GM19043 (cell line): ENCODE measurements around the gene INPP5A.

Source experiments
- ATAC-seq: cut with Tn5 transposase; IDR thresholded peaks from one replicate; pipeline ENCODE4 v1.9.1; 2021; ENCODE audit warnings: low read depth; ENCODE audit not compliant: unreplicated experiment

The INPP5A gene

DNA sequence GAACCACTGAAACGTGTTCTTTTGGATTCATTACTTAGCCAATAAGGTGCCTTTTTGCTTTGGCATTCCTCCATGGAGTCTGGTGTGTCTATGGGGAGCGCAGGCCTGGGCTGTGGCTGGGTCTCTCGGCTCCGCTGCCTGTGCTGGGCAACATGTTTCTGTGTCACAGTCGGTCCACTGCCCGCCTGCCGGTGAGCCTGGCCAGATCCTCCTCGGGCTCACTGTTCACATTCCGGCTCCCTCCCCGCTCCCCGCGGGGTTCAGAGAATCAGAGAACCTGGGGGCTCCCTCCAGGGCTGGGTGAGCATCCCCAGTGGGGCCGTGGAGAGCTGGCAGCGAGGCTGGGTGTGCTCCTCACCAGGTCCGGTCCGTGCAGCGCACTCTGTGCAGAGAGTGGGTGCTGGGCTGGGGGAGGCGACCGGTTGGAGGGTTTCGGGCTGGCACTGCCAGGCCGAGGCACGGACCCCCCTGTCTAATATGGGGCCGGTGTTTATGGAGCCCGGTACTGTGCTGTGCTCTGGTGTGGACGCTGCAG lies 70.4 kb downstream of the INPP5A start:
- no peak for ATAC-seq

DNA sequence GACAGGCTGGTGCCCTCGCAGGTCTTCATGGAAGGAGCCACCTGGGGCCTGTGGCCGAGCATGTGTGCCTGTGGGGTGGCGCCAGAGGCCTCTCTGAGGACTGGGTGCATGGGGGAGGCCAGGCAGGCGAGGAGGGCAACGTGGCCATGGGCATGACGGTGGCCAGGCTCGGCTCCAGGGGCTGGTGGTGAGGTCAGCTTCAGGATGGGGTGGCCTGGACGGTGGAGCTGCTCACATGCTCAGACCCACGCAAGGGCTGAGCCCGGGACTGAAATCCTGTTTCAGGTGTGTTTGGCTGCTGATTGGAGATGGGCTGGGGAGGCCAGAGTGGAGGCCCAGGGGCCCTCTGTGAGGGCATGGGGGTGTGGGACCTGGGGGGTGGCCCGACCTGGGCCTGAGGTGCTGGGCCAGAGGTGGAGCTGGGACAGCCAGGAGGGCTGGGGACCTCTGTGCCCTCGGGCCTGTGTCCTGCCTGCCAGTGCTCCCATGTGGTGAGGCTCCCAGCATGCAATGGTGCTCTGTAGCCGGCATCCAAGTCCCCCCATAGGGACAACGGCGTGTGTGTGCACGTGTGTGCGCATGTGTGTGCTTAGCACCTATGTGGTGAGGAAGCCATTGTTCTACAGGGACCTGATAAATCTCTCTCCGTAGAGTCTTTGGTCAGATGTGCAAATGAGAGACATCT lies 71.1 kb downstream of the INPP5A start:
- no peak for ATAC-seq

DNA sequence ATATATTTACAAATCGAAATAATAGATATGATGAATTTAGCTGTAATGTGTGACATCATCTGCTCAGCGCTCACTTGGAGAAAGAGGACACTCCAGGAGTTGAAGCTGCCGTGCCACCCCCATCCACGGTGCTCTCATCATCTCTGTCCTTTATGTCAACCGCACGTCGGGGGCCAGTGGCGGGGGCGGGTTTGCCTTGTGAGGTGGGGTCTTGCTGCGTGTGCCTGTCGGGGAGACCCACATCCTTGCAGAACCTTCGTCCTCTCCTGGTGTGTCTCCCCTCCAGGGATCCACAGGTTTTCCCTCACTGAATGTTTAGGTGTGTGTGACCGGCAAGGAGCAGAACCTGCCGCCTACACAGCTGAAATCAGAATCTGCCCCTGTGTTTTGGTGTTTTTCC lies 71.6 kb downstream of the INPP5A start:
- no peak for ATAC-seq

DNA sequence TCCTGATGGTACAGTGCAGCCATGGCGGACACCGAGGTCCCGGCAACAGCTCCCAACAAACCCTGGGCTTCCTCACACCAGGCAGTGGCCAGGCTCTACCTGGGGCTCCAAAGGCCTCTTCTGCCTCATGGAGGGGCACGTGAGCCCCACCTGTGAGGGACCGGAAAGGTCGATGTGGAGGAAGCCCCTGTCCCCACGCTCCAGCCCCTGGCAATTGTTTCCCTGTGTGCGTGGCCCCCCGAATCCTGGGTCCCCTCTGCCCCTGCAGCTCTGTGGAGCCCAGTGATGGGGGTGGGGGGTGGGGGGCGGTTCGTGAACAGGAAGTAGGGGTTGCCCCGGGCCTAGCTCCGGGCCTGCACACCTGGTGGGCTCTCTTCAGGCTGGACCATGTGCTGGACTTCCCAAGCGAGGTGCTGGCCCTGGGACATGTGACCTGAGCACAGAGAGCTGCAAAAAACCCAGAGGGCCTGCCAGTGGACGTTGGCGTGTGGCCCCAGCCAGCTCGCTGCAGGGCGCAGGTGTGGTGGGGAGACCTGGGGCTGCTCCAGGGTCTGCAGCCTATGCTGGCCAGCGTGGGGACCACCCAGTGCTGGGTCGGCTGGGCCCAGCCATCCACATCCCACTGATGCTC lies 72.6 kb downstream of the INPP5A start:
- ATAC-seq: no peak

DNA sequence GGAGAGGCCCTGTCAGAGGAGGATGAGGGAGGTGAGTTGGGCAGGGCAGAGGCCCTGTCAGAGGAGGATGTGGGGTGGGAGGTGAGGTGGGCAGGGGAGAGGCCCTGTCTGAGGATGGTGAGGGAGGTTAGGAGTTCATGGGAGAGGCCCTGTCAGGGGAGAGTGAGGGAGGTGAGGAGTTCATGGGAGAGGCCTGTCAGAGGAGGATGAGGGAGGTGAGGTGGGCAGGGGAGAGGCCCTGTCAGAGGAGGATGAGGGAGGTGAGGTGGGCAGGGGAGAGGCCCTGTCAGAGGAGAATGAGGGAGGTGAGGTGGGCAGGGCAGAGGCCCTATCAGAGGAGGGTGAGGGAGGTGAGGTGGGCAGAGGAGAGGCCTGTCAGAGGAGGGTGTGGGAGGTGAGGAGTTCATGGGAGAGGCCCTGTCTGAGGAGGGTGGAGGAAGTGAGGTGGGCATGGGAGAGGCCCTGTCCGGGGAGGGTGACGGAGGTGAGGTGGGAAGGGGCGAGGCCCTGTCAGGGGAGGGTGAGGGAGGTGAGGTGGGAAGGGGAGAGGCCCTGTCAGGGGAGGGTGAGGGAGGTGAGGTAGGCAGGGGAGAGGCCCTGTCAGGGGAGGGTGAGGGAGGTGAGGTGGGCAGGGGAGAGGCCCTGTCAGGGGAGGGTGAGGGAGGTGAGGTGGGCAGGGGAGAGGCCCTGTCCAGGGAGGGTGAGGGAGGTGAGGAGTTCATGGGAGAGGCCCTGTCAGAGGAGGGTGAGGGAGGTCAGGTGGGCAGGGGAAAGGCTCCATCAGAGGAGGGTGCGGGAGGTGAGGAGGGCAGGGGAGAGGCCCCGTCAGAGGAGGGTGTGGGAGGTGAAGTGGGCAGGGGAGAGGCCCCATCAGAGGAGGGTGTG lies 73.7 kb downstream of the INPP5A start:
- no peak for ATAC-seq

DNA sequence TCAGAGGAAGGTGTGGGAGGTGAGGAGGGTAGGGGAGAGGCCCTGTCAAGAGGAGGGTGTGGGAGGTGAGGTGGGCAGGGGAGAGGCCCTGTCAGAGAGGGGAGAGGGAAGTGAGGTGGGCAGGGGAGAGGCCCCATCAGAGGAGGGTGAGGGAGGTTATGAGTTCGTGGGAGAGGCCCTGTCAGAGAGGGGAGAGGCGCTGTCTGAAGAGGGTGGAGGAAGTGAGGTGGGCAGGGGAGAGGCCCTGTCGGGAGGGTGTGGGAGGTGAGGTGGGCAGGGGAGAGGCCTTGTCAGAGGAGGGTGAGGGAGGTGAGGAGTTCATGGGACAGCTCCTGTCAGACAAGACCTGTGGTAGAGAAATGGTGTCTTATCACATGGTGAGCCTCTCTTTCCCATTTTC lies 74.4 kb downstream of the INPP5A start:
- ATAC-seq: no peak

DNA sequence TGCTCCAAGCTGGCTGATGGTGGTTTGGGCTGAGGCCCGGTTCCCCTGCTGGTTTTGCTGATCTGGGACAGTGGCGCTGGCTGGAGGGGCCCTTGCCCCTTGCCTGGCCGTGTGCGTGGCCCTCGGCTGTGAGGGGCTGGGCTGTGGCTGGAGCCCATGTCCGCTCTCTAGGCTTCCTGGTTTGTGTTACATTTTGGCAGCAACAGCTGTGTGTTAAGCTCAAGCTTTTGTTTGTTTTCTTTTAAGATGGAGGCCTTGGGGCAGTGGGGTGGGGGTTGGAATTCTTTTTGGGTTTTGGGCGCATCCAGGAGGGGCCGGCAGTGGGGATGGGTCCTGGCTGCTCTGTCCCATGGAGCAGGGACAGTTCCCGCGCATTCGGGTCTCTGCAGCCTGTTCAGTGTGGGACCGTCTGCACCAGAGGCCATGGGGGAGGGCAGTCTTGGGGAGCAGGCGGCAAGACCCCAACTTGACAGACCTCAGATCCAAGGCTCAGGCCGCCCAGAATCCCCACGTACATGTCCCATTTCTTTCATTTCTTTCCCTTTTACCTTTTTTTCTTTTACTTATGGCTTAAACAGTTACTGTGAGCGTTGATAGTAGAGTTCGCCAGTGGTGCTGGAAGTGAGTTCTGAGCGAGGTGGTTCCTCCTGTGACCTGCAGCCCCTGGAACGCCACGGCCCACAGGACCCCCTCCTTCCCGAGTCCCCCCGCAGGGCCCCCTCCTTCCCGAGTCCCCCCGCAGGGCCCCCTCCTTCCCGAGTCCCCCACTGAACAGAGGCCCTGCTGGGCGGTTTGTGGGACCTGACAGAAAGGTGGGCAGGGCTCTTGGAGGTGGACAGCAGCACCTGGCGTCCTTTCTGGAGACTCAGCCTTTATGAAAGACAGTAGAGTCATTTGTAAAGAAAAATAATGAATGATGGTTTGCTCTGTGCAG lies 75.3 kb downstream of the INPP5A start:
- no peak for ATAC-seq

DNA sequence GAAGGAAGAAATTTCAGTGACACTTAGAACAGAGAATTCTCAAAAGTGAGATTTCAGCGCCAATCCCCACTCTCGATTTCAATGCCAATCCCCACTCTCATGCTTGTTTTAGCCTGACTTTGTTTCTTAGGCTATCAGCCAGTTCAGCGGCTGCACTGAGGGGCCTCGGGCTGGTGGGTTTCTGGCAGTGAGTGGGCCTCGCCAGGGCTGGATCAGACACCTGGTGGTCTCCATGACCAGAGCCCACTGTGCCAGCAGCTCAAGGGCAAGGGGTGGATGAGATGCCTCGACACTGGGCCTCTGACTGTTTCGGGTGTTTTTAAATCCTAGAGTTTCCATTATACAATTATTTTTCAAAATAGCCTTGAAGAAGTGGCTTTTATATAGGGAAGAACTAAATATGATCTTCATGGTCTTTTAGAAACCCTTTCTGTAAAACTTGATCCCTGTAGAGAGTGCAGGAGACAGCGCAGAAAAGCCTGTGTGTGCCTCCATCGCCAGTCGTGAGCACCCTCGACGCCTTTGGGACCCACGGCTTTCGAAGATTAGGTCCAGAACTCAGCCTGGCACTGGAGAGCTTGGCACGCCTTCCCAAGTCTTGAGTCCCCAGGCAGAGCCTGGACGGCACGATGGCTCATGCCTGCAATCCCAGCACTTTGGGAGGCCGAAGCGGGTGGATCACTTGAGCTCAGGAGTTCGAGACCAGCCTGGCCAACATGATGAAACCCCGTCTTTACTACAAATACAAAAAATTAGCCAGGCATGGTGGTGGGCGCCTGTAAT lies 76.2 kb downstream of the INPP5A start:
- ATAC-seq: no peak

DNA sequence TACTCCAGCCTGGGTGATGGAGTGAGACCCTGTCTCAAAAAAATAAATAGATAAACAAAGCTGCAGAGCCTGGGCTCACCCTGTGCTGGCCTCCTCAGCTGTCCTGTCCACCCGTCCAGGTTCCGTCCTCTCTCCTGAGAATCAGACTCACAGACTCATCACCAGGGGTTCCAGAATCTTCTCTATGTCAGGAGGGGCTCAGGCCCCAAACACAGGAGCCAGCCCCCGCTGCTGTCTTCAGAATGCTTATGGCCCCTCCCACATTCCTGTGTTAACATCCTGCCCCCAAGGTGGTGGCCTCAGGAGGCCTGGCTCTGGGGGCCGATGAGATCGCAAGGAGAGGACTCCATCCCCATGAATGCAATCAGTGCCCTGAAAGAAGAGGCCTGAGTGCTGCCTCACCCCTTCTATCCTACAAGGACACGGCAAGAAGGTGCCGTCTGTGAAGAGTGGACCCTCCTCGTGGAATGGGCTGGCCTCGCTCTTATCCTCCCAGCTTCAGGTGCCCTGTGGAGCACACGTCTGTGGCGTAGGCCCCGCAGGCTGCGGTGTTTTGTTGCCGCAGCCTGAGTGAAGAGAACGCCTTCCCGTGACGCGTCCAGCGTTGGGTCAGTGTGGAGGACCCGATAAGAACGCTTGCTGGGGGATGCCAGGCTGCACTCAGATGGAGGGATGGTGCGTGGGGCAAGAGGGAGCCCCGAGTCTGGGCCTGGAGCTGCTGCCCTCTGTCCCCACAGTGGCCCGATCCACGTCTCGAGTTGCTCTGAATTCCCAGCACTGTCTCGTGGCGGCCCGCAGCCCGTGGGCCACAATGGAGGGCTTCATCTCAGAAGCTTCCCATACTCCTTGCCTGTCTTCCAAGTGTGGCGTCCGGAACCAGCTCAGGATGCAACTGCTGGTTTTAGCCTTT lies 77.1 kb downstream of the INPP5A start:
- no peak for ATAC-seq

DNA sequence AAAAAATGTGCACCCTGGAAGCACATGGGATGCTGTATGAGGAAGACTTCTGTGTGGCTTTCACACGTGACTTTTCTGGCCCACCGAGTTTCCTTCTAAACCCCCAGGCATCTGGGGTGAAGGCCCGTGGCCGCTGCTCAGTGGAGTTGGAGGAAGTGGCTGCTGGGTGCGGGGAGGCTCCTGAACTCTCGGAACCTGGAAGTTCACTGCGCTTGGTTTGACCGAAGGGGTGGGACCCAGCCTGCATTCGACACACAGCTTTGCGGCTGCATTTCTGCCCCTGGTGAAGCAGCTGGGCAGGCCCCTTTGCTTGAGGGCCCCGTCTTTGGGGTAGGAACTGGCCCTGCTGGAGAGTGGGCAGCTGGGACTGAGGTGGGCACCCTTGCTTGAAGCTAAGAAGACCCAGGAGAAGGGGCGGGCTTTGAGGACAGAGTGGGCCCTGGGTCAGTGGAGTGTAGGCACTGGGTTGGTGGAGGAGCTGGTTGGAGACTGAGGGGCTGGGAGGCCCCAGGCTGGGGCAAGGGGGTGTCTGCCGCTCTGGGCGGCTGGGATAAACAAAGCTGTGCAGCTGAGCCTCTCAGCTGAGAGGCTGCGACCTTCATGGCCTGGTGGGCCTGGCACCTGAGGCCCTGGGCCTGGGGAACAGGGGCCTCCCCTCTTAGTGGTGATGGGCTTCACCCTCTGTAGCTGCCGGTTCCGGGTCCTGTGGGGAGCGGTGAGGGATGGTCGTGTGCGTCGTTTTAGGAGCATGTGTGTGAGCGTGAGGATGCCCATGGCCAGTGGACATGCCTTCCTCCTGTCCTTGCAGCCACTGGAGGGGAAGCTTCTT lies 78.0 kb downstream of the INPP5A start:
- no peak for ATAC-seq

DNA sequence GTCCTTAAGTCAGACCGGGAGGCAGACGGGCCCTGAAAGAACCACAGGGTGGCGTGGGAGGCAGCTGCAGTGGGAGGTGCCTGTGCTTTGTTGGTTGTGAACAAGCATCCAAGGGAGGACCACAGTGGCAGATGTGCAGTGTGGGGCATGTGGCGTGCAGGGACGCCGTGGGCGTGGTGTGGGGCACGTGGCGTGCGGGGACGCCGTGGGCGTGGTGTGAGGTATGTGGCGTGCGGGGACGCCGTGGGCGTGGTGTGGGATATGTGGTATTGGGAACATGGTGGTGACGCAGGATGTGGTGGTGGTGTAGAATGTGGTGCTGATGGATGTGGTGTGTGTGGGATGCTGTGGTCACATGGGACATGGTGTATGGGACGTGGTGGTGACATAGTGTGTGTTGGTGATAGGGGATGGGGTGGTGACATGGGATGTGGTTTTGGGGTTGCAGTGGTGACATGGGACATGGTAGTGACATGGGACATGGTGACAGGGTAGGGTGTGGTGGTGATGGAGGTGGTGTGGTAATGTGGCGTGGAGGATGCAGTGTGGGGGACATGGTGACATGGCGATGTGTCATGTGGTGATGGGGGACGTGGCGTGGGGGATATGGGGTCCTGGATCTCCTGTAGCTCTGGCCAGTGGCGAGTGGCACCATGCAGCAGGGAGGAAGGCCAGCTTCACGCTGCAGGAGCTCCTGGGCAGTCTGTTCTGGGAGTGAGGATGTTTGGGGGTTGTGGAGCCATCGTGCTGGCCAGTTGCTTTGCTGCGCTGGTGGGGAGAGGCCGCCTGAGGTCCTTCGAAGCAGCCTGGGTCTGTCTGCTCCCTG lies 78.8 kb downstream of the INPP5A start:
- ATAC-seq: no peak

DNA sequence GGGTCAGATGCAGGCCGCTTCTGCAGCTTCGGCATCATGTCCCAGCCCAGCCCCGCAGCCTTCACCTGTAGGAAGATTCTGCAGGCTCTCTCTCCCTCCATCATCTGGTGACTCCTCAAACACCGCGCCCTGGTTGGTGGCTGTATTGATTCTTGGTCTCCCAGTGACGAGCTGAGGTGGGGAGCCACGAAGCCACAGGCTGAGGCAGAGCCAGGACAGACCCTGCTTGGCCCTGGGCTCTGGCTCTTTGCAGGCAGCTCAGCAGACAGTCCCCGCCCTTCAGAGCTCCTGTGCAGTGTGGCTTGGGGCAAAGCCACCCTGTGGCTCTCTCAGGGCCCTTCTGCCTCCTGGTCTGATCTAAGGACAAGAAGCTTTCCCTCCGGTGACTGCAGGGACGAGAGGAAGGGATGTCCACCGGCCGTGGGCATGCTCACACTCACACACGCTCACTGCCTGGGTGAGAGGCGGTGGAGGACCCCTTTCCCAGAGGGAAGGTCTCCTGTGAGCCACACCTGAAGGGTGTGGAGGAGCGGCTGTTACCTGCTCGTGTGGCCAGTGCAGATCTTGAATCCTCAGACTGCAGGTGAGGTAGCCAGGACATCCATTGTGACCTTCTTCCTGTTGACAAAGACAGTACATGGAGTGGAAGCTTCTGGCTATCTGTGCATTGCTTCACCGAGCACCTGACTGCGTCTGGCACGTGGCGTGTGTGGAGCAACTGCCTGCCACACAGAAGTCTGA lies 79.6 kb downstream of the INPP5A start:
- ATAC-seq: no peak

DNA sequence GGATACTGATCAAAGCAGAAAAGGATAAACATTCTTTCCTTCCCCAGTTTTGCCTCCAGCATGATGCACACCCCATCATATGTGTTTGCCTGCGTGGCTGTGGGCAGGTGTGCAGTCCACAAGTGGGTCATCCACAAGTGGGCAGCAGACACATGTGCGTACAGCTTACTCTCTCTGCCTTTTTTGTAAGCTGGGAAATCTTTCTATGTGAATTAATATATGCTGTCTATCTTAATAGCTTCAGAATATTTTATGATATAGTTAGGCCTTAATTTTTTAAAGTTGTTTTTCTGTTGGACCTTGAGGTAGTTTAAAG lies 80.1 kb downstream of the INPP5A start:
- ATAC-seq: no peak

DNA sequence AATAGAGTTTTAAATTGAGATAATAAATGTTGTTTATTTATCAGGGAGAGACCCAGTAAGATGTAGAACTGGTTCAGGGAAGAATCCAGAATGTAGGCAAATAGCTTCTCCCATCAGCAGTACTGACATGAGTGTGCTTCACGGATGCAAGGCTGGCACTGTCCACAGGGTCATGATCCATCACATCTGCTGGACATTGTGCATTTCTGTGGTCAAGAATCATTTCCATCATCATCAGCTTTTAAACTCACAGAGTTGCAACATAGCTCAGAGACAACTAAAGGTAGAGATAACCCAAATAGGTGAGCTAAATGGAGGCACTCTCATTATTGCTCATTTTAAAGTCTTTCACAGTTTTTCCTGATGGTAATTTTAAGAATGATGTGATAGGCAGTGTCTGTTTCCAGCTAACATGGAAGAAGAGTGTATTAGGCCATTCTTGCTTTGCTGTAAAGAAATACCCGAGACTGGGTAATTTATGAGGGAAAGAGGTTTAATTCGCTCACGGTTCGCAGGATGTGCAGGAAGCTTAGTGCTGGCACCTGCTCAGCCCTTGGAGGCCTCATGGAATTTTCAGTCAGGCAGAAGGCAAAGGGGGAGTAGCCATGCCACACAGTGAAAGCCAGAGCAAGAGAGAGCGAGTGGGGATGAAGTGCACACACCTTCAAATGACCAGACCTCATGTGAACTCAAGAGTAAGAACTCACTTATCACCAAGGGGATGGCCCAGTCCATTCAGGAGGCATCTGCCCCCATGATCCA lies 80.8 kb downstream of the INPP5A start:
- no peak for ATAC-seq

DNA sequence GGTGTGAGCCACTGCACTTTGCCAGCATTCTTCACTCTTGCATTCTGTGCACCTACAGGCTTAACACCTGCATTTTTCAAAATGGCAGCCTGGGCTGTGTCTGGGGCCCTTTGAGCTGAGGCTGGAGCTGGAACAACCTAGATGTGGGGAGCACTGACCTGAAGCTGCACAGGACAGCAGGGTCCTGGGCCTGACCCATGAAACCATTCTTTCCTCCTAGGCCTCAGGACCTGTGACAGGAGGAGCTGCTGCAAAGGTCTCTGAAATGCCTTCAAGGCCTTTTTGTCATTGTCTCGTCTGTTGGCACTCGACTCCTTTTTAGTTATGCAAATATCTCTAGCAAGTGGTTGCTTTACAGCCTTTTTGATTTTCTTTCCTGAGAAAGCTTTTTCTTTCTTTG lies 82.3 kb downstream of the INPP5A start:
- ATAC-seq: no peak
